Measurements from ENCODE around the gene PDS5A.

Gene PDS5A

GRCh38 chr4:39970671-39971640, 6.8 kb downstream of the PDS5A start:
- no peak overlapping the region for H2BK12ac ChIP-seq (ENCODE audit: low read length)
- H3K9me3 ChIP-seq (replicated peaks in 1 of 2; ENCODE audit: control insufficient read depth in 2 of 2, insufficient read depth in 1 of 2, low read depth in 1 of 2, low read length in 2 of 2) = peaks cover 2 to 8% of the 10 kb centered on the region in 2 donors
- H3K79me1 ChIP-seq (ENCODE audit: low read depth, low read length) = peaks cover 2% of the 10 kb centered on the region
- H3K4me3 ChIP-seq (ENCODE audit: low read length in 2 of 2) = no peak overlapping the region
- no peak overlapping the region for H2AK5ac ChIP-seq (ENCODE audit: low read depth, low read length)
- no peak overlapping the region for H3K9ac ChIP-seq (ENCODE audit: low read depth, low read length, poor library complexity)
- H2BK5ac ChIP-seq (ENCODE audit: low read length) = no peak overlapping the region
- H4K8ac ChIP-seq (ENCODE audit: low read depth, low read length) = no peak overlapping the region
- no CpG with 5 or more reads among the region's 18 CpGs for WGBS, 2 donors (ENCODE audit: extremely low coverage in 2 of 2, insufficient read length in 2 of 2, insufficient replicate concordance in 1 of 2)
- H3K27ac ChIP-seq (replicated peaks; ENCODE audit: low read length) = peak overlapping the region; percentile 23
- no peak for DNase-seq (ENCODE audit: low spot score)
- H2BK15ac ChIP-seq (ENCODE audit: low read length) = no peak overlapping the region
- H3K14ac ChIP-seq (ENCODE audit: low read length) = no peak overlapping the region
- H3K36me3 ChIP-seq (replicated peaks in 1 of 2; ENCODE audit: control insufficient read depth in 2 of 2, insufficient read depth in 2 of 2, low read length in 2 of 2) = peaks cover 14 to 88% of the 10 kb centered on the region in 2 donors
- H3K18ac ChIP-seq (ENCODE audit: low read length) = no peak overlapping the region
- no peak overlapping the region for H2AFZ ChIP-seq (ENCODE audit: low read length)
- no peak overlapping the region for H3K23ac ChIP-seq (ENCODE audit: low read depth, low read length, poor library complexity)
- peaks cover 2 to 4% of the 10 kb centered on the region in 2 donors for H3K4me1 ChIP-seq (ENCODE audit: control insufficient read depth in 2 of 2, insufficient read depth in 1 of 2, low read depth in 1 of 2, low read length in 2 of 2)
- no peak overlapping the region for H2BK120ac ChIP-seq (ENCODE audit: low read depth, low read length)
- no peak overlapping the region for H3K4me2 ChIP-seq (ENCODE audit: insufficient read depth, low read length, poor library complexity, severe bottlenecking)
- no peak overlapping the region for H4K91ac ChIP-seq (ENCODE audit: low read depth, low read length, poor library complexity)
- H3K27me3 ChIP-seq (ENCODE audit: control insufficient read depth in 3 of 3, insufficient read depth in 3 of 3, low read depth in 1 of 3, low read length in 3 of 3) = no peaks in the 10 kb centered on the region
- H3K4ac ChIP-seq (ENCODE audit: low read length) = no peak overlapping the region

- H3K4me1 ChIP-seq (ENCODE audit: control insufficient read depth in 2 of 2, insufficient read depth in 1 of 2, low read depth in 1 of 2, low read length in 2 of 2) = no peaks in the 10 kb centered on the region
- H2BK12ac ChIP-seq (ENCODE audit: low read length) = no peak overlapping the region
- H3K14ac ChIP-seq (ENCODE audit: low read length) = no peak overlapping the region
- H3K4me2 ChIP-seq (ENCODE audit: insufficient read depth, low read length, poor library complexity, severe bottlenecking) = no peak overlapping the region
- H3K9ac ChIP-seq (ENCODE audit: low read depth, low read length, poor library complexity) = no peak overlapping the region
- no peak overlapping the region for H2AK5ac ChIP-seq (ENCODE audit: low read depth, low read length)
- H3K18ac ChIP-seq (ENCODE audit: low read length) = no peak overlapping the region
- H4K8ac ChIP-seq (ENCODE audit: low read depth, low read length) = no peak overlapping the region
- no peak overlapping the region for H3K4me3 ChIP-seq (ENCODE audit: low read length in 2 of 2)
- peaks cover 0 to 7% of the 10 kb centered on the region in 2 donors for H3K9me3 ChIP-seq (replicated peaks in 1 of 2; ENCODE audit: control insufficient read depth in 2 of 2, insufficient read depth in 1 of 2, low read depth in 1 of 2, low read length in 2 of 2)
- no CpG with 5 or more reads among the region's 5 CpGs for WGBS, 2 donors (ENCODE audit: extremely low coverage in 2 of 2, insufficient read length in 2 of 2, insufficient replicate concordance in 1 of 2)
- H3K36me3 ChIP-seq (replicated peaks in 1 of 2; ENCODE audit: control insufficient read depth in 2 of 2, insufficient read depth in 2 of 2, low read length in 2 of 2) = peaks cover 0 to 61% of the 10 kb centered on the region in 2 donors
- no peak overlapping the region for H2AFZ ChIP-seq (ENCODE audit: low read length)
- no peak overlapping the region for H2BK5ac ChIP-seq (ENCODE audit: low read length)
- no peak overlapping the region for H2BK15ac ChIP-seq (ENCODE audit: low read length)
- peaks cover 7% of the 10 kb centered on the region for H3K79me1 ChIP-seq (ENCODE audit: low read depth, low read length)
- H3K23ac ChIP-seq (ENCODE audit: low read depth, low read length, poor library complexity) = no peak overlapping the region
- DNase-seq (ENCODE audit: low spot score) = no peak
- no peaks in the 10 kb centered on the region for H3K27me3 ChIP-seq (ENCODE audit: control insufficient read depth in 3 of 3, insufficient read depth in 3 of 3, low read depth in 1 of 3, low read length in 3 of 3)
- H3K4ac ChIP-seq (ENCODE audit: low read length) = no peak overlapping the region
- H2BK120ac ChIP-seq (ENCODE audit: low read depth, low read length) = no peak overlapping the region
- H4K91ac ChIP-seq (ENCODE audit: low read depth, low read length, poor library complexity) = no peak overlapping the region
- H3K27ac ChIP-seq (replicated peaks; ENCODE audit: low read length) = no peak overlapping the region
Observed at GRCh38 chr4:39963656-39964055, 14.1 kb downstream of the PDS5A start.

- Histone ChIP-seq H3K36me3 (replicated peaks in 1 of 2; ENCODE audit: control insufficient read depth in 2 of 2, insufficient read depth in 2 of 2, low read length in 2 of 2) (peaks cover 0 to 51% of the 10 kb centered on the region in 2 donors), H3K4me3 (ENCODE audit: low read length in 2 of 2) (no peak overlapping the region), H3K23ac (ENCODE audit: low read depth, low read length, poor library complexity) (no peak overlapping the region), H3K9me3 (replicated peaks in 1 of 2; ENCODE audit: control insufficient read depth in 2 of 2, insufficient read depth in 1 of 2, low read depth in 1 of 2, low read length in 2 of 2) (peaks cover 0 to 7% of the 10 kb centered on the region in 2 donors), H3K4me2 (ENCODE audit: insufficient read depth, low read length, poor library complexity, severe bottlenecking) (no peak overlapping the region), H2BK5ac (ENCODE audit: low read length) (no peak overlapping the region), H3K4me1 (ENCODE audit: control insufficient read depth in 2 of 2, insufficient read depth in 1 of 2, low read depth in 1 of 2, low read length in 2 of 2) (no peaks in the 10 kb centered on the region), H4K91ac (ENCODE audit: low read depth, low read length, poor library complexity) (no peak overlapping the region), H3K27ac (replicated peaks; ENCODE audit: low read length) (no peak overlapping the region), H4K8ac (ENCODE audit: low read depth, low read length) (no peak overlapping the region), H3K18ac (ENCODE audit: low read length) (no peak overlapping the region), H3K9ac (ENCODE audit: low read depth, low read length, poor library complexity) (no peak overlapping the region), H2BK12ac (ENCODE audit: low read length) (no peak overlapping the region), H3K4ac (ENCODE audit: low read length) (no peak overlapping the region), H3K79me1 (ENCODE audit: low read depth, low read length) (peaks cover 7% of the 10 kb centered on the region), H3K27me3 (ENCODE audit: control insufficient read depth in 3 of 3, insufficient read depth in 3 of 3, low read depth in 1 of 3, low read length in 3 of 3) (no peaks in the 10 kb centered on the region), H2BK15ac (ENCODE audit: low read length) (no peak overlapping the region), H3K14ac (ENCODE audit: low read length) (no peak overlapping the region), H2AFZ (ENCODE audit: low read length) (no peak overlapping the region), H2BK120ac (ENCODE audit: low read depth, low read length) (no peak overlapping the region), H2AK5ac (ENCODE audit: low read depth, low read length) (no peak overlapping the region)
- no CpG with 5 or more reads among the region's 12 CpGs for WGBS, 2 donors (ENCODE audit: extremely low coverage in 2 of 2, insufficient read length in 2 of 2, insufficient replicate concordance in 1 of 2)
- DNase-seq (ENCODE audit: low spot score) = no peak
Observed at GRCh38 chr4:39961311-39961877, 16.3 kb downstream of the PDS5A start.

- H3K4ac ChIP-seq (ENCODE audit: low read length) = no peak overlapping the region
- no peaks in the 10 kb centered on the region for H3K27me3 ChIP-seq (ENCODE audit: control insufficient read depth in 3 of 3, insufficient read depth in 3 of 3, low read depth in 1 of 3, low read length in 3 of 3)
- H3K18ac ChIP-seq (ENCODE audit: low read length) = no peak overlapping the region
- no peak overlapping the region for H3K4me3 ChIP-seq (ENCODE audit: low read length in 2 of 2)
- H3K27ac ChIP-seq (replicated peaks; ENCODE audit: low read length) = no peak overlapping the region
- peaks cover 0 to 41% of the 10 kb centered on the region in 2 donors for H3K36me3 ChIP-seq (replicated peaks in 1 of 2; ENCODE audit: control insufficient read depth in 2 of 2, insufficient read depth in 2 of 2, low read length in 2 of 2)
- no peak overlapping the region for H2BK15ac ChIP-seq (ENCODE audit: low read length)
- no peak overlapping the region for H4K8ac ChIP-seq (ENCODE audit: low read depth, low read length)
- H2AFZ ChIP-seq (ENCODE audit: low read length) = no peak overlapping the region
- H3K4me2 ChIP-seq (ENCODE audit: insufficient read depth, low read length, poor library complexity, severe bottlenecking) = no peak overlapping the region
- no peak overlapping the region for H3K9ac ChIP-seq (ENCODE audit: low read depth, low read length, poor library complexity)
- H2BK12ac ChIP-seq (ENCODE audit: low read length) = no peak overlapping the region
- no peak overlapping the region for H3K14ac ChIP-seq (ENCODE audit: low read length)
- DNase-seq (ENCODE audit: low spot score) = no peak
- H3K9me3 ChIP-seq (replicated peaks in 1 of 2; ENCODE audit: control insufficient read depth in 2 of 2, insufficient read depth in 1 of 2, low read depth in 1 of 2, low read length in 2 of 2) = no peaks in the 10 kb centered on the region
- no peak overlapping the region for H3K23ac ChIP-seq (ENCODE audit: low read depth, low read length, poor library complexity)
- no peak overlapping the region for H4K91ac ChIP-seq (ENCODE audit: low read depth, low read length, poor library complexity)
- H3K79me1 ChIP-seq (ENCODE audit: low read depth, low read length) = peaks cover 5% of the 10 kb centered on the region
- no peaks in the 10 kb centered on the region for H3K4me1 ChIP-seq (ENCODE audit: control insufficient read depth in 2 of 2, insufficient read depth in 1 of 2, low read depth in 1 of 2, low read length in 2 of 2)
- H2AK5ac ChIP-seq (ENCODE audit: low read depth, low read length) = no peak overlapping the region
- H2BK5ac ChIP-seq (ENCODE audit: low read length) = no peak overlapping the region
- H2BK120ac ChIP-seq (ENCODE audit: low read depth, low read length) = no peak overlapping the region
Observed at GRCh38 chr4:39950861-39951481, 26.7 kb downstream of the PDS5A start.
